ENCODE measurements around the gene ENDOG.
"Not testable (repeated sequence)": the region's sequence is repeated elsewhere in the genome, so short reads cannot be mapped to it uniquely, and the experiment has no call there.

Gene ENDOG

GRCh38 chr9:128773049-128773448, 45.3 kb upstream of the ENDOG start:
- TF ChIP-seq CTCF (IDR thresholded peaks at IDR 0.05; ENCODE audit: low read depth, low read length) (no peak), POLR2A (IDR thresholded peaks at IDR 0.05; ENCODE audit: extremely low read depth, insufficient read length) (no peak), MYC (IDR thresholded peaks at IDR 0.05; ENCODE audit: low read depth, low read length) (no peak)
- TF ChIP-seq, protein P1, sequence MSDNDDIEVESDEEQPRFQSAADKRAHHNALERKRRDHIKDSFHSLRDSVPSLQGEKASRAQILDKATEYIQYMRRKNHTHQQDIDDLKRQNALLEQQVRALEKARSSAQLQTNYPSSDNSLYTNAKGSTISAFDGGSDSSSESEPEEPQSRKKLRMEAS (IDR thresholded peaks at IDR 0.05; ENCODE audit: low read depth, low read length) = no peak
- H3K4me3 ChIP-seq (ENCODE audit: low read depth, low read length) = no peak overlapping the region
- DNase-seq (ENCODE audit: low read depth) = no peak

GRCh38 chr9:128774804-128775203, 43.5 kb upstream of the ENDOG start:
- TF ChIP-seq POLR2A (IDR thresholded peaks at IDR 0.05; ENCODE audit: extremely low read depth, insufficient read length) = no peak
- no peak for DNase-seq (ENCODE audit: low read depth)
- H3K4me3 ChIP-seq (ENCODE audit: low read depth, low read length) = no peak overlapping the region

- DNase-seq (ENCODE audit: low read depth); H3K4me3 ChIP-seq (ENCODE audit: low read depth, low read length): not testable (repeated sequence)
Measured at GRCh38 chr9:128780093-128780492, 38.2 kb upstream of the ENDOG start.

DNA sequence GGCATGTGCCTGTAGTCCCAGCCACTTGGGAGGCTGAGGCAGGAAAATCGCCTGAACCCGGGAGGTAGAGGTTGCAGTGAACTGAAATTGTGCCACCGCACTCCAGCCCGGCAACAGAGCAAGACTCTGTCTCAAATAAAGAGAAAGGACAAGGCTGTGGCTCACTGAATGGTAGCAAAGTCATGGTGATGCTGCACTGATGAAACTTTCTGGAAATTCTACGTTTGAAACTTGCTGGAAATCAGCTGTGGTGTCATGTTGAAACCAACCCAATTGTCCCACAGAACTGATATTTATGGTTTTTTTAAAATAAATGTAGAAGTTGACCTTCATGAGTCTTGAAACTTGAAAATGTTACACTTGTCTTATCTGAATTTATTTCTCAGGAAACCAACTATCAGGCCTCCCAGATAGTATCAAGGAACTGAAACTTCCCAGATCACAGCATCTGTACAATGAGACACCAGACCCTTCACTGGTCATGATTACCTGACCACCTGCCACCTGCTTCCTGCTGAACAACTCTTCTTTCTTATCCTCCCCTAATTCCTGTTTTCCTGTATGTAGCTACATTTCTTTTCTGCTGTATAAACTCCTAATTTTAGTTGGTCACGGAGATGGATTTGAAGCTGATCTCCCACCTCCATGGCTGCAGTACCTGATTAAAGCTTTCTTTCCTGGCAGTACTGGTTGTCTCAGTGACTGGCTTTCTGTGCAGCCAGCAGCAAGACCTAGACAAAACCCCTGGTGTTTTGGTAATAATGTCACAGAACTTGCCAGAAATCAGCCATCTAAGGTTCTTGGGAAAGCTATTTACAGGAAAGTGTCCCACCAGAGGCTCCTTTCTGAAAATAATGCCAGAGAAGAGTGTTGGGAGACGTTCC, 36.9 kb upstream of the ENDOG start:
- no peak for TF ChIP-seq CTCF (IDR thresholded peaks at IDR 0.05; ENCODE audit: low read depth, low read length)
- no peak for TF ChIP-seq MYC (IDR thresholded peaks at IDR 0.05; ENCODE audit: low read depth, low read length)
- TF ChIP-seq, protein P1 (IDR thresholded peaks at IDR 0.05; ENCODE audit: low read depth, low read length) = no peak
- no peak for TF ChIP-seq POLR2A (IDR thresholded peaks at IDR 0.05; ENCODE audit: extremely low read depth, insufficient read length)
- no peak for DNase-seq (ENCODE audit: low read depth)
- no peak overlapping the region for H3K4me3 ChIP-seq (ENCODE audit: low read depth, low read length)

DNA sequence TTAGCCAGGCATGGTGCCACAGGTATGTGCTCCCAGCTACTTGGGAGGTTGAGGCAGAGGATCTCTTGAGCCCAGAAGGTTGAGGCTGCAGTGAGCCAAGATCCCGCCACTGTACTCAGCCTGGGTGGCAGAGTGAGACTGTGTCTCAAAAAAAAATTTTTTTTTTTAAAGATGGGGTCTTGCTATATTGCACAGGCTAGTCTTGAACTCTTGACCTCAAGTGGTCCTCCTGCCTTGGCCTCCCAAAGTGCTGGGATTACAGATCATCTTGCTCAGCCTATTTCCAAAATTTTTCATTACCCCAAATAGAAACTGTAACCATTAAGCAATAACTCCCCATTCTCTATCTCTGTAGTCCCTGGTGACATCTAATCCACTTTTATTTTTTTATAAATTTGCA, 35.6 kb upstream of the ENDOG start:
- no peak for DNase-seq (ENCODE audit: low read depth)
- no peak overlapping the region for H3K4me3 ChIP-seq (ENCODE audit: low read depth, low read length)
- TF ChIP-seq CTCF (IDR thresholded peaks at IDR 0.05; ENCODE audit: low read depth, low read length) (no peak), MYC (IDR thresholded peaks at IDR 0.05; ENCODE audit: low read depth, low read length) (no peak), POLR2A (IDR thresholded peaks at IDR 0.05; ENCODE audit: extremely low read depth, insufficient read length) (no peak)
- TF ChIP-seq, protein P1 (IDR thresholded peaks at IDR 0.05; ENCODE audit: low read depth, low read length) = no peak

- no peak for DNase-seq (ENCODE audit: low read depth)
- TF ChIP-seq POLR2A (IDR thresholded peaks at IDR 0.05; ENCODE audit: extremely low read depth, insufficient read length) (no peak), CTCF (IDR thresholded peaks at IDR 0.05; ENCODE audit: low read depth, low read length) (no peak), MYC (IDR thresholded peaks at IDR 0.05; ENCODE audit: low read depth, low read length) (no peak)
- TF ChIP-seq, protein P1 (IDR thresholded peaks at IDR 0.05; ENCODE audit: low read depth, low read length) = no peak
- no peak overlapping the region for H3K4me3 ChIP-seq (ENCODE audit: low read depth, low read length)
Measured at GRCh38 chr9:128785427-128785826, 32.9 kb upstream of the ENDOG start.
